Activated naive CD4-positive, alpha-beta T cell treated with anti-CD3 and anti-CD28 coated beads, Interleukin-2, amount 10 ng/mL, durations not matched to agents 5 hours and 36 hours (primary cell): ENCODE data around the gene KLHL26. TPM values are rescaled to one million over a fixed set of nuclear protein-coding genes. Genes with fewer than 3 reads are reported as not detected.

ENCODE experiments used
- total RNA-seq, 2 experiments: library from RNA; stranded (reverse); gene quantifications; one replicate each; pipeline ENCODE4 v1.2.3, GENCODE V29; 2021

The KLHL26 gene
- total RNA-seq = 10 to 100 TPM in 1 of 2 experiments, 1 to 10 TPM in 1; 9.8 to 10.5 TPM

DNA sequence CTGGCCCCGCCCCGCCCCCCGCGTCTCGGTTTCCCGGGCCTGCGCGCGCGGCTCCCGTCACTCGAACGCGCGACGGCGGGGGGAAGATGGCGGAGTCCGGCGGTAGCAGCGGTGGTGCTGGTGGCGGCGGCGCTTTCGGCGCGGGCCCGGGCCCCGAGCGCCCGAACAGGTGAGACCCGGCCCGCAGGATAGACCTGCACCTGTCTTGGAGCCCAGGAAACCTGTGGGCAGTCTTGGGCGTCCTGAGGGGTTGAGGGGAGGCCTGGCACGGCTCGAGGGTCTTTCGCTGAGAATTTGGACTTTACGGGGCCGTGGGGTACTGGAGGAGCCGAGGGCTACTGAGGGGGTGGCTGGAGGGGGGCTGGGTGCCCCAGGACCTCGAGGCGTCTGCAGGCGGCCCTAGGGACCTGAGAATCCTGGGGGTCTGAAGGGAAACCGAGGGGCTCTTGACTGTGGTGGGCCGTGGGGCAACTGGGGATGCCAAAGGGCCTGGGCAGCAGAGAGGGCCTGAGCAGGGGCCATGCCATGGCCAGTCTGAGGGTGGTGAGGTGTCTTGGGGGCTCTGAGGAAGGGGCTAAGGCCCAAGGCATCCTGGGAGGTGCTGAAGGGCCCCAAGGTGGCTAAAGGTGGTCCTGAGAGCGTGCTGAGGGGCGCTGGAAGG is at the start of gene KLHL26:
TSS of gene KLHL26 (plus strand) at position 60 of the 661 bp plus-strand sequence. CDS start at position 87, 27 bp downstream.

DNA sequence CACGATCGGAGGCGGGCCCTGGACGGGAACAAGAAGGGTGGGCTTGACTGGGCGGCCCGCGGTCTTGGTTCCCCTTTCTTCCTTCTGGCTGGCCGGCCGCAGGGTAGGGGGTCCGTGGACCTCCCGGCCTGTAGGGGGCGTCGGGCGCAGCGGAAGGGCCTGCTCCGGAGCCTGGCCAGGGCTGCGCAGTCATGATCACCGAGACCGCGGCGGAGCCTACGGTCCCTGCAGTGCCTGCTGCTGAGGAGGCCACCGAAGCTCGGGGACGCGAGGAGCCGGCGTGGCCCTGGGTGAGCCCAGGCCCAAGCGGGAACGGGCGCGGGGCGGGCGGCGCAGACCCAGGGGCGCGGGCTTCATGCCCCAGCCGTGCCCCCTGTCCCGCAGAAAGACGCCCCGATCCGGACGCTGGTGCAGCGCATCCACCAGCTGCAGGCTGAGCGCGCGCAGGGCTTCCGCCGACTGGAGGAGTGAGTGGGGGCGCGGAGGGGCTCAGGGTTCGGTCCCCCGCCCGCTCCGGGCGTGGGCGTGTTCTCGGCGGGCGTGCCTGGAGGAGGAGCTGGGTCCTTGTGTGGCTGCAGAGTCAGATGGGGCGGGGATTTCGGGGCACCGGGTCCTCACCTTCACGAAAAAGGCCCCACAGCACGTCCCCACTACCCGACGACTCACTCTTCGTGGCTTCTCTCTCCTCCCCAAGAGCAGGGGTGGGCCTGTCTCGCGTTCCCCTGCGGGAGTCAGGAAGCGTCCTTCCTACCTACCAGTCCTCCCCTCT is 48.0 kb upstream of the KLHL26 start, which contains the start of gene REX1BD:
TSS of gene REX1BD (plus strand) at position 188 of the 769 bp plus-strand sequence. CDS start at position 192, 4 bp downstream.

GRCh38 chr19:18606281-18607225 is 30.3 kb upstream of the KLHL26 start, which contains the start of gene CRLF1:
Gene CRLF1 (minus strand): TSS chr19:18606799. CDS start chr19:18606656, 143 bp downstream.

DNA sequence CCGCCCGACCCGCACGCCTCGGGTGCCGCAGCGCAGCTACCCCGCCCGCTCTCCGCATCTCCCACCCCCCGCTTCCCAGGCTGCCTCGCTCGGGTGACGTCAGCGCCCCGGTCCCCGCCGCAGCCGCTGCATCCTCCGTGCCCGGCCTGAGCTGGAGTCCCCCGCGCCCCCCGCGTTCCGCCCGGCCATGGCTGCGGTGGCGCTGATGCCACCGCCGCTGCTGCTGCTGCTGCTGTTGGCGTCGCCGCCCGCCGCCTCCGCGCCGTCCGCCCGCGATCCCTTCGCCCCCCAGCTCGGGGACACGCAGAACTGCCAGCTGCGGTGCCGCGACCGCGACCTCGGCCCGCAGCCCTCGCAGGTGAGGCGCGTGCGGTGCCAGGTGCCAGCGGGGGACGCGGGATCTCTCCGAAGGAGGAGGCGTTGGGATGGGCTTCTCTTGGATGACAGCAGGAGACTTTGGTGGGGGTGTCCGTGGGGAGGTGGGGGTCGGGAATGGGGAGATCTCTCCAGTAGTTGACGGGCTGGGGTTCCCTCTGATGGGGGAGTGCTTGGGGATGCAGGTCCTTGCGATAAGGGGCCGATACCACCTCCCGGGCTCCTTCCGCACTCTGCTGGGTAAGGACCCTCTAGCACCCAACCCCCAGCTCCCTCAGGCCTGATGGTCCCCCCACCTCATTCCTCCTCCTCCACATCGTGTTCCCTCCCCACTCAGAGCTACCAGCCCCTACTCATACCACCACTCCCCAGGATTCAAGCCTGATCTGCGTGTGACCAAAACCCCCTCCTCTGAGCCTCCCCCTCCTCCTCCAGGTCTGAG is 23.8 kb upstream of the KLHL26 start, which contains the start of gene TMEM59L:
TSS of gene TMEM59L (plus strand) at position 99 of the 817 bp plus-strand sequence. CDS start at position 188, 89 bp downstream.

DNA sequence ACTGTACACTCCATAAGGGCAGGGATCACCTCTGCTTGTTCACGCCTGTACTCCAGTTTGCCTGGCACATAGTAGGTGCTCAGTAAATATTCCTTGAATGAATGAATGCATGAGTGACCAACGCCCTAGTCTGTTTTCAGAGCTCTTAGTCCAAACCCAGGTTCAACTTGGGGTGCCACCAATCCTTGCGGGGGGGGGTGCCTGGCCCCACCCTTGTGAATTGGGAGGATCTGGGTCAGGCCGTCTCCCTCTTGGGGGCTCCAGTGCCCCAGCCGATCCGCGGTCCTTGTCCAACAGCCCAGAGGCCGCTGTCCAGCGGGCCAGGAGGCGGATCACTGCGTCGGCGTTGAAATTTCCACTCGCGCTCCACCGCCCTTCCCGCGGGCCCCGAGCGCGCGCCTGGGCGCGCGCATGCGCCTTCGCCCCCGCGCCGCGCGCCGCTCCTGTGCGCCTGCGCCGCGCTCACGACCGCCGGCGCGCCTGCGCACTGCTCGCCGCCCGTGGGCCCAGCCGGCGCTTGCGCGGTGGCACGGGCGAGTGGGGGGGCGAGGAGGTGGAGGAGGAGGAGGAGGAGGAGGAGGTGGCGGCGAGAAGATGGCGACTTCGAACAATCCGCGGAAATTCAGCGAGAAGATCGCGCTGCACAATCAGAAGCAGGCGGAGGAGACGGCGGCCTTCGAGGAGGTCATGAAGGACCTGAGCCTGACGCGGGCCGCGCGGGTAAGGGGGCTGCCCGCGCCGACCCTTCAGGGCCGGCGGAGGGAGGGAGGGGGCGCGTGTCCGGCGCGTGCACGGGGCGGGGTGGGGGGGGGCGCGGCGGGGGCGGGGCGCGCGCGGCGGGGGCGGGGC is 46.5 kb downstream of the KLHL26 start, which contains the start of gene CRTC1:
TSS of gene CRTC1 (plus strand) at position 572 of the 849 bp plus-strand sequence. CDS start at position 595, 23 bp downstream.

Other genes starting within 250 kb of the KLHL26 start
- under 1 TPM; 0.10 to 0.28 TPM for gene LRRC25, start 239.4 kb upstream of the KLHL26 start, total RNA-seq
- gene SSBP4, start 217.6 kb upstream of the KLHL26 start, total RNA-seq = 100 to 1,000 TPM; 122 to 136 TPM
- gene ISYNA1, start 198.9 kb upstream of the KLHL26 start, total RNA-seq = 10 to 100 TPM; 14.9 to 17.9 TPM
- gene ELL, start 115.0 kb upstream of the KLHL26 start, total RNA-seq = 10 to 100 TPM; 19.9 to 23.0 TPM
- gene FKBP8, start 93.5 kb upstream of the KLHL26 start, total RNA-seq = 100 to 1,000 TPM; 208 to 209 TPM
- gene KXD1, start 79.2 kb upstream of the KLHL26 start, total RNA-seq = 10 to 100 TPM; 85.7 to 91.4 TPM
- 1,000 to 10,000 TPM; 1,957 to 1,980 TPM for gene UBA52, start 65.2 kb upstream of the KLHL26 start, total RNA-seq
- gene REX1BD, start 48.2 kb upstream of the KLHL26 start, total RNA-seq = 10 to 100 TPM; 90.3 to 91.7 TPM
- gene CRLF1, start 30.2 kb upstream of the KLHL26 start, total RNA-seq = not detected
- gene TMEM59L, start 24.2 kb upstream of the KLHL26 start, total RNA-seq = under 1 TPM in 1 of 2 experiments, not detected in 1; 0.15 TPM
- 1 to 10 TPM; 9.4 to 9.7 TPM for gene CRTC1, start 46.7 kb downstream of the KLHL26 start, total RNA-seq
- not detected for gene COMP, start 154.3 kb downstream of the KLHL26 start, total RNA-seq
- gene UPF1, start 194.9 kb downstream of the KLHL26 start, total RNA-seq = 10 to 100 TPM; 76.8 to 82.2 TPM